Measurements from ENCODE around the gene UGT1A3. TPM values are rescaled to one million over a fixed set of nuclear protein-coding genes. Genes with fewer than 3 reads are reported as not detected.
"Not testable (repeated sequence)": the region's sequence is repeated elsewhere in the genome, so short reads cannot be mapped to it uniquely, and the experiment has no call there.

Gene UGT1A3
- total RNA-seq, 1 donor from 2014 or later = not detected

DNA sequence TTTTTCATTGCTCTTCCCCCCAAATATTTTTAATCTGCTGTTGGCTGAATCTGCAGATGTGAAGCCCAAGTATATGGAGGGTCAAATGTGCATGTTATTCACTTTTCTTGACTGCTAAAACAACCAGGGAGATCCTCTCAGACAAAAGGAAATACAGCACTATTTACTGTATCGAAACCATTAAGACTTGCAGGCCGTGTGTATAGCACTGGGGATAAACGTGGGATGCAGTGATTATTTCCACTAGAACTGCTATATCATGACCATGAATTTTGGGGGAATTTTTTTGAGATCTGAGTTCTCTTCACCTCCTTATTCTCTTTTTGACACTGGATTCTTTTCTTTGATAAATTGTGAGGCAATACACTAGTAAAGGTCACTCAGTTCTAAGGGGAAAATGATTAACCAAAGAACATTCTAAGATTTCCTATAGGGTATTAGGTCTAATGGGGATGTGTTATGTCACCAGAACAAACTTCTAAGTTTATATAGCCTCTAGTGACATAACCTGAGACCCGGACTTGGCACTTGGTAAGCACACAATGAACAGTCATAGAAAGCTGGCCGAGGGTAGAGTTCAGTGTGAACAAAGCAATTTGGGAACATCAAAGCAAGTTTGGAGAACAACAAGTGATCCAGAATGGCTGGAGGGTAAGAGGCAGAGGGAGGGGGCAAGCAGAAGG is 16.4 kb downstream of the UGT1A3 start:
- no peak overlapping the region for H3K27ac Mint-ChIP-seq (ENCODE audit: unreplicated experiment)
- peaks cover 9% of the 10 kb centered on the region for H3K36me3 Mint-ChIP-seq (ENCODE audit: low read depth)
- no peak for DNase-seq (ENCODE audit: low read depth, low spot score)
- TF ChIP-seq, protein P1, sequence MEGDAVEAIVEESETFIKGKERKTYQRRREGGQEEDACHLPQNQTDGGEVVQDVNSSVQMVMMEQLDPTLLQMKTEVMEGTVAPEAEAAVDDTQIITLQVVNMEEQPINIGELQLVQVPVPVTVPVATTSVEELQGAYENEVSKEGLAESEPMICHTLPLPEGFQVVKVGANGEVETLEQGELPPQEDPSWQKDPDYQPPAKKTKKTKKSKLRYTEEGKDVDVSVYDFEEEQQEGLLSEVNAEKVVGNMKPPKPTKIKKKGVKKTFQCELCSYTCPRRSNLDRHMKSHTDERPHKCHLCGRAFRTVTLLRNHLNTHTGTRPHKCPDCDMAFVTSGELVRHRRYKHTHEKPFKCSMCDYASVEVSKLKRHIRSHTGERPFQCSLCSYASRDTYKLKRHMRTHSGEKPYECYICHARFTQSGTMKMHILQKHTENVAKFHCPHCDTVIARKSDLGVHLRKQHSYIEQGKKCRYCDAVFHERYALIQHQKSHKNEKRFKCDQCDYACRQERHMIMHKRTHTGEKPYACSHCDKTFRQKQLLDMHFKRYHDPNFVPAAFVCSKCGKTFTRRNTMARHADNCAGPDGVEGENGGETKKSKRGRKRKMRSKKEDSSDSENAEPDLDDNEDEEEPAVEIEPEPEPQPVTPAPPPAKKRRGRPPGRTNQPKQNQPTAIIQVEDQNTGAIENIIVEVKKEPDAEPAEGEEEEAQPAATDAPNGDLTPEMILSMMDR (conservative IDR thresholded peaks at IDR 0.05) = no peak
- peaks cover 3% of the 10 kb centered on the region for H3K27me3 Mint-ChIP-seq (ENCODE audit: low read depth)
- H3K9me3 Mint-ChIP-seq = peaks cover 14% of the 10 kb centered on the region
- no peaks in the 10 kb centered on the region for H3K4me1 Mint-ChIP-seq
- no peak overlapping the region for H3K4me3 Mint-ChIP-seq

- not testable (repeated sequence) for H3K36me3 Mint-ChIP-seq (ENCODE audit: low read depth); DNase-seq (ENCODE audit: low read depth, low spot score); H3K27ac Mint-ChIP-seq (ENCODE audit: unreplicated experiment); H3K27me3 Mint-ChIP-seq (ENCODE audit: low read depth); H3K4me3 Mint-ChIP-seq; H3K4me1 Mint-ChIP-seq
- H3K9me3 Mint-ChIP-seq = peaks cover 14% of the 10 kb centered on the region
Measured at GRCh38 chr2:233745838-233746237, 17.0 kb downstream of the UGT1A3 start.

DNA sequence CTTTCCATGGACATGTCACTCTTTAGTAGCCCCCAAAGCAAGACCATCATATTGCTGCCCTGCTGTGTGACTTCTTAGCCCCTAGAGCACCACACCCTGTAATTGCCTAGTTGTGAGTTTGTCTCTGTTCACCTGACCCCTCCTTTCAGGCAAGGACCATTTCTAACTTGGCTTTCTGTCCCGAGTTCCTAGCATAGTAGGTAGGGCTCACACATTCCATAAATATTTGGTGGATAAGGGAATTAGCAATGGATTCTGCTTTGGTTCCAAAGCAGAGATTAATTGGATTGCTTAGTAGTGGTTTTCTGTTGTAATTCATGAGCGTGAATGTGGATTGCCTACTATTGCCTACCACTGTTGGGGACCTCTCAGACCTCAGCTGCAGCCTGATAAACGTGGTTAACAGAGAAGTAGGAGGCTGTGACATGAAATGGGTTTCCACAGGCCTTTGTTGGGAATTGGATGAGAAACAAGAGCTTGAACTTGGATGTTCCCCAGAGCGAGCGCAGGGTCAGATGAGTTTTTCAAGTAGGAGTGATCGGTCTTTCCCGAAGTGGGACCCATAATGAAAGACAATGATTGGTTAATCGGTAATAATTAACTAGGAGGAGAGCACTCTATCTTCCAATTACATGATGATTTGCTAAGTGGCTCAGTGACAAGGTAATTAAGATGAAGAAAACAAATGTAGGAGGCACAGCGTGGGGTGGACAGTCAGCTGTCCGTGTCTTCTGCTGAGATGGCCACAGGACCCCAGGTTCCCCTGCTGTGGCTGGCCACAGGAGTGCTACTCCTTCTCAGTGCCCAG is 17.8 kb downstream of the UGT1A3 start:
- DNase-seq (ENCODE audit: low read depth, low spot score) = no peak
- TF ChIP-seq, protein P1 (conservative IDR thresholded peaks at IDR 0.05) = no peak
- peaks cover 3% of the 10 kb centered on the region for H3K27me3 Mint-ChIP-seq (ENCODE audit: low read depth)
- peaks cover 14% of the 10 kb centered on the region for H3K36me3 Mint-ChIP-seq (ENCODE audit: low read depth)
- H3K4me3 Mint-ChIP-seq = no peak overlapping the region
- peaks cover 18% of the 10 kb centered on the region for H3K9me3 Mint-ChIP-seq
- no peaks in the 10 kb centered on the region for H3K4me1 Mint-ChIP-seq
- H3K27ac Mint-ChIP-seq (ENCODE audit: unreplicated experiment) = no peak overlapping the region

DNA sequence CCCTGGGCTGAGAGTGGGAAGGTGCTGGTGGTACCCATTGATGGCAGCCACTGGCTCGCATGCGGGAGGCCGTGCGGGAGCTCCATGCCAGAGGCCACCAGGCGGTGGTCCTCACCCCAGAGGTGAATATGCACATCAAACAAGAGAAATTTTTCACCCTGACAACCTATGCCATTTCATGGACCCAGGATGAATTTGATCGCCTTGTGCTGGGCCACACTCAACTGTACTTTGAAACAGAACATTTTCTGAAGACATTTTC is 18.4 kb downstream of the UGT1A3 start:
- H3K9me3 Mint-ChIP-seq = peaks cover 20% of the 10 kb centered on the region
- H3K4me3 Mint-ChIP-seq = no peak overlapping the region
- TF ChIP-seq, protein P1 (conservative IDR thresholded peaks at IDR 0.05) = no peak
- H3K36me3 Mint-ChIP-seq (ENCODE audit: low read depth) = peaks cover 19% of the 10 kb centered on the region
- no peak for DNase-seq (ENCODE audit: low read depth, low spot score)
- H3K4me1 Mint-ChIP-seq = no peaks in the 10 kb centered on the region
- no peak overlapping the region for H3K27ac Mint-ChIP-seq (ENCODE audit: unreplicated experiment)
- H3K27me3 Mint-ChIP-seq (ENCODE audit: low read depth) = peaks cover 3% of the 10 kb centered on the region

DNA sequence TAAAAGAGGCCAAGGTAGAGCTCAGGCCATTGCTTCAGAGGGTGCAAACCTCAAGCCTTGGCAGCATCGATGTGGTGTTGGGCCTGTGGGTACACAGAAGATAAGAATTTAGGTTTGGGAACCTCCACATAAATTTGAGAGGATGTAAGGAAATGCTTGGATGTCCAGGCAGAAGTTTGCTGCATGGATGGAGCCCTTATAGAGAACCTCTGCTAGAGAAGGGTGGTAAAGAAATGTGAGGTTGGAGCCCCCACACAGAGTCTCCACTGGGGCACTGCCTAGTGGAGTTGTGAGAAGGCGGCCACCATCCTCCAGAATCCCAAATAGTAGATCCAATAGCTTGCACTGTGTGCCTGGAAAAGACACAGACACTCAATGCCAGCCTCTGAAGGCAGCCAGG is 21.8 kb downstream of the UGT1A3 start:
- H3K27me3 Mint-ChIP-seq (ENCODE audit: low read depth); H3K4me3 Mint-ChIP-seq; H3K27ac Mint-ChIP-seq (ENCODE audit: unreplicated experiment); H3K4me1 Mint-ChIP-seq; DNase-seq (ENCODE audit: low read depth, low spot score): not testable (repeated sequence)
- Mint-ChIP-seq H3K9me3 (peaks cover 27% of the 10 kb centered on the region), H3K36me3 (ENCODE audit: low read depth) (peaks cover 19% of the 10 kb centered on the region)

DNA sequence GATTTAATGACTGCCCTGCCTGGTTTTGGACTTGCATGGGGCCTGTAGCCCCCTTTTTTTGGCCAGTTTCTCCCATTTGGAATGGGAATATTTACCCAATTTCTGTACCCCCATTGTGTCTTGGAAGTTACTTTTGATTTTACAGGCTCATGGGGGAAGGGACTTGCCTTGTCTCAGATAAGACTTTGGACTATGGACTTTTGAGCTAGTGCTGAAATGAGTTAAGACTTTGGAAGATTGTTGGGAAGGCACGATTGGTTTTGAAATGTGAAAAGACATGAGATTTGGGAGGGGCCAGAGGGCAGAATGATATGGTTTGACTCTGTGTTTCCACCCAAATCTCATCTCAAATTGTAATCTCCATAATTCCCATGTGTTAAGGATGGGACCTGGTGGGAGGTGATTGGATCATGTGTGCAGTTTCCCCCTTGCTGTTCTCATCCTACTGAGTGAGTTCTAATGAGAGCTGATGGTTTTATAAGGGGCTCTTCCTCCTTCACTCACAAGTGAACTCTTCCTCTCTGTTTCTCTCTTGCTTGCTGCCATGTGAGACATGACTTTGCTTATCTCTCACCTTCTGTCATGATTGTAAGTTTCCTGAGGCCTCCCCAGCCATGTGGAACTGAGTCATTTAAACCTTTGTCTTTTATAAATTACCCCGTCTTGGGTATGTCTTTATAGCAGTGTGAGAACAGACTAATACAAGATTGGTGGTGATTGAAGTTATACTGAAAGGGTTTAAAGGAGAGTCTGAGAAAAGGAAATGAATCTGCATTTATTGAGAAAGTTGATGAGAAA is 22.6 kb downstream of the UGT1A3 start:
- Mint-ChIP-seq H3K36me3 (ENCODE audit: low read depth) (peaks cover 19% of the 10 kb centered on the region), H3K9me3 (peaks cover 27% of the 10 kb centered on the region)
- H3K27me3 Mint-ChIP-seq (ENCODE audit: low read depth); H3K27ac Mint-ChIP-seq (ENCODE audit: unreplicated experiment); H3K4me3 Mint-ChIP-seq; DNase-seq (ENCODE audit: low read depth, low spot score); H3K4me1 Mint-ChIP-seq: not testable (repeated sequence)
